Mesendoderm (in vitro differentiated cells): ENCODE measurements around the gene MLST8. TPM values are rescaled to one million over a fixed set of nuclear protein-coding genes. Genes with fewer than 3 reads are reported as not detected.

ENCODE experiments used
- DNase-seq: peaks from one replicate; pipeline ENCODE4 v3.0.0; 2013
- H2AK5ac ChIP-seq: 2 replicates; pipeline ENCODE4 v1.6.1; 2013; ENCODE audit warnings: low read length, inconsistent platforms
- H2BK120ac ChIP-seq: 2 replicates; pipeline ENCODE4 v1.6.1; 2013; ENCODE audit warnings: low read depth, mild to moderate bottlenecking, low read length, moderate library complexity, mixed read lengths
- H2BK15ac ChIP-seq: replicated peaks from 2 replicates; pipeline ENCODE4 v1.6.1; 2013; ENCODE audit warnings: low read depth, mild to moderate bottlenecking, moderate library complexity
- H2BK5ac ChIP-seq: 2 replicates; pipeline ENCODE4 v1.6.1; 2013; ENCODE audit warnings: low read length, inconsistent platforms
- H3K18ac ChIP-seq: 2 replicates; pipeline ENCODE4 v1.6.1; 2013; ENCODE audit warnings: mild to moderate bottlenecking, low read length, mixed read lengths
- H3K23ac ChIP-seq: one replicate; pipeline ENCODE4 v1.6.1; 2013; ENCODE audit warnings: low read length
- H3K27ac ChIP-seq: 2 replicates; pipeline ENCODE4 v1.5.1; 2013; ENCODE audit warnings: low read depth, mild to moderate bottlenecking, inconsistent platforms, low read length, moderate library complexity
- H3K27me3 ChIP-seq: 2 replicates; pipeline ENCODE4 v1.6.1; 2013; ENCODE audit warnings: low read length, control low read depth, mild to moderate bottlenecking, inconsistent platforms; ENCODE audit not compliant: insufficient read depth, poor library complexity
- H3K36me3 ChIP-seq: 2 replicates; pipeline ENCODE4 v1.6.1; 2013; ENCODE audit warnings: low read length, inconsistent platforms; ENCODE audit not compliant: control insufficient read depth, insufficient read depth
- H3K4ac ChIP-seq: one replicate; pipeline ENCODE4 v1.6.1; 2013; ENCODE audit warnings: low read depth, mild to moderate bottlenecking, low read length, moderate library complexity
- H3K4me1 ChIP-seq: 2 replicates; pipeline ENCODE4 v1.6.1; 2013; ENCODE audit warnings: low read depth, low read length, inconsistent platforms; ENCODE audit not compliant: control insufficient read depth
- H3K4me2 ChIP-seq: 2 replicates; pipeline ENCODE4 v1.6.1; 2013; ENCODE audit warnings: low read length
- H3K4me3 ChIP-seq: 2 replicates; pipeline ENCODE4 v1.5.1; 2013; ENCODE audit warnings: mild to moderate bottlenecking, low read length
- H3K56ac ChIP-seq: one replicate; pipeline ENCODE4 v1.6.1; 2013; ENCODE audit warnings: low read length
- H3K79me1 ChIP-seq: 2 replicates; pipeline ENCODE4 v1.6.1; 2013; ENCODE audit warnings: low read length, inconsistent platforms
- H3K79me2 ChIP-seq: 2 replicates; pipeline ENCODE4 v1.6.1; 2013; ENCODE audit warnings: mild to moderate bottlenecking, low read length; ENCODE audit not compliant: control insufficient read depth, insufficient read depth
- H3K9ac ChIP-seq: 2 replicates; pipeline ENCODE4 v1.6.1; 2013; ENCODE audit warnings: low read length, inconsistent platforms
- H4K5ac ChIP-seq: one replicate; pipeline ENCODE4 v1.6.1; 2013; ENCODE audit warnings: low read length
- H4K8ac ChIP-seq: one replicate; pipeline ENCODE4 v1.6.1; 2013; ENCODE audit warnings: low read depth, mild to moderate bottlenecking, control low read depth, low read length, moderate library complexity
- WGBS: extraction: QIAGEN DNeasy Blood & Tissue Kit; methylation state at CpG from one replicate; pipeline ENCODE4 v1.1.7; 2013; ENCODE audit warnings: low lambda C conversion rate, missing lambda C conversion rate; ENCODE audit not compliant: insufficient coverage; ENCODE audit errors: extremely low coverage; 5-methylcytosine and 5-hydroxymethylcytosine counted together
- polyA plus RNA-seq, 2 experiments: library from polyadenylated mRNA; stranded (reverse); fragments of 200-250 nt; gene quantifications; one replicate each; pipeline ENCODE4 v1.2.3, GENCODE V29; 2013

MLST8 gene, protein sequence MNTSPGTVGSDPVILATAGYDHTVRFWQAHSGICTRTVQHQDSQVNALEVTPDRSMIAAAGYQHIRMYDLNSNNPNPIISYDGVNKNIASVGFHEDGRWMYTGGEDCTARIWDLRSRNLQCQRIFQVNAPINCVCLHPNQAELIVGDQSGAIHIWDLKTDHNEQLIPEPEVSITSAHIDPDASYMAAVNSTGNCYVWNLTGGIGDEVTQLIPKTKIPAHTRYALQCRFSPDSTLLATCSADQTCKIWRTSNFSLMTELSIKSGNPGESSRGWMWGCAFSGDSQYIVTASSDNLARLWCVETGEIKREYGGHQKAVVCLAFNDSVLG
- polyA plus RNA-seq (2013, experiment 1 of 2) = 48.7 TPM
- 49.1 TPM for polyA plus RNA-seq (2013, experiment 2 of 2)

DNA sequence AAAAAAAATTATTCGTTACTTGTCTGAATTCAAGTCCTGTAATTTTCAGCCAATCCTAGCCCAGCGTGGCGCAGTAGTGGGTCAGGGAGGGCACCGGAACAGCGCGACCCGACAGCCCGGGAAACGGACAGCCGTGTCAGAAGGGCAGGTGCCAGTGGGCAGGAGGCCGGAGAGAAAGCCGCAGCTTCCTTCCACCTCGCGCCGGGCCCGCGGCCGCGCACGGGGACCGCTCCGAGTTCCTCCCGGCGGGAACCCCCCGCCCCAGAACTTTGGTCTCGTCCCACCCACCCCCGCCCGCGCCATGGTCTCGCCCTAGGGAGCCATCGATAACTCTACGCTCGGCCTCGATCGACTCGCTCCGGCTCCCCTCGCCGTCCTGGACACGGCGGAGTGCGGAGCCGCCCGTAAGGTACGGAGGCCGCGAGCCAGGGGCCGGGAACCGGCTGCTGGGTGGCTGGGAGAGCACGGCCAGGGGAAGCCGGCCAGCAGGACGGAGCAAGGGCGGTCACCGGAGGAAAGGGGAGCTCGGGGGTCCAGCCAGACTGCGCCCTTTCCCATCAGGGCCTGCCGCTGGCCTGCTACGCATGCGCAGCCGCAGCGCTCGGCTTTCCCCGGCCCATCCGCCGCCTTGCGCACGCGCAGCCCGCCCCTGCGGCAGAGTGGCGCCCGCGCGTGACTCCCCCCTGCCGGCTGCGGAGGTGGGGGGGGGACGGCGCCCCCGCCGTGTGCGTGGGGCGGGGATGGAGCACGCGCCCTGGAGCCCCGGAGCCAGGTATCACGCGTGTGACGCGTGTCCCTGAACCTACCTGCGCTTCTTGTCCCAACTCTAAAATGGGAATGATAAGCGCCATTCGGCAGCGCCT lies at the start of gene MLST8:
Gene MLST8, plus strand, starts transcription at position 351 of the 863 bp plus-strand sequence. CDS start 632 bp downstream, outside the sequence.
- Histone ChIP-seq H3K4ac (peak within 1 kb of the TSS; percentile 64), H4K5ac (no peak within 1 kb of the TSS), H2AK5ac (no peak within 1 kb of the TSS), H3K4me3 (peak within 1 kb of the TSS; percentile 85), H3K9ac (peak within 1 kb of the TSS; percentile 91), H2BK5ac (peak within 1 kb of the TSS; percentile 94), H2BK120ac (no peak within 1 kb of the TSS), H3K18ac (peak within 1 kb of the TSS; percentile 81), H3K27ac (peak within 1 kb of the TSS; percentile 94), H4K8ac (peak within 1 kb of the TSS; percentile 30), H3K79me2 (no peaks in the 10 kb centered on the region), H3K4me1 (no peaks in the 10 kb centered on the region), H3K56ac (peak within 1 kb of the TSS; percentile 100), H3K36me3 (peaks cover 3% of the 10 kb centered on the region), H2BK15ac (no peak within 1 kb of the TSS), H3K79me1 (peaks cover 3% of the 10 kb centered on the region), H3K23ac (no peak within 1 kb of the TSS), H3K4me2 (peak within 1 kb of the TSS; percentile 92), H3K27me3 (no peaks in the 10 kb centered on the region)
- WGBS = no CpG with 5 or more reads among the region's 93 CpGs
- peak; percentile 84 for DNase-seq

DNA sequence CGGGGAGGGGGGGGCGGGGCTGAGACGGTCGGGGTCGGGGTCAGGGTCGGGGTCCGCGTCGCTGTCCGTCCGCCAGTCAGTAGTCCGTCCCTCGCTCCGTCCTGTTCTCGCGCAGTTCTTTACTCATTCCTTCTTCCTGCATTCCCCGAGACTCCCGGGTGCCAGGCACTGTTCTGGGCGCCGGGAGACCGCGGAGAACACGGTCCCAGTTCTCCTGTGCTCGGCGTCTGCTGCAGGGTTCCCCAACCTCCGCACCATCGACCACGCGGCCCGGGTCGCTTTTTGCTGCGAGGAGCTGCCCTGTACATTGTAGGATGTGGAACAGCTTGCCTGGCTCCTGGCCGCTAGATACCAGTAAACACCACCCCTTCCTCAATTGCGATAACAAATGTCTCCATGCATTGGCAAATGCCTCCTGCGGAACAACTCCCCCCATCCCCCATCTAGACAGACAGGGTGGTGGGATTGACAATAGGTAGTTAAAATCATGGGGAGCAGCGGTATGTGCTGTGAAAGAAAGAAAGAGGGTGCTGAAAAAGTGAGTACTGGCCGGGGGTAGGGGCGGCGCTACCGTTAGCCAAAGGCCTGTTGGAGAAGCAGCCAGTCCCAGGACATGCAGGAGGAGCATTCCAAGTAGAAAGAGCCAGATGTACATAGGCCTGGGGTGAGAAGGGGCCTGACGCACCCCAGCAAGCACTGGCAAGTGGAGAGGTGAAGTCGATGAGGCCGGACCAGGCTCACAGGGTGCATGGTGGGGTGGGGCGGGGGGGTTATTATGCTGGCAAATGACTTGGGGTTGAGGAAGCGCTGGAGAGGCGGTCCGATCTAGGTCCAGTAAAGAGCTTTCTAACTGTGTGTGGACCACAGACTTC lies 49.0 kb upstream of the MLST8 start:
- WGBS = no CpG with 5 or more reads among the region's 47 CpGs
- no peaks in the 10 kb centered on the region for H3K27me3 ChIP-seq
- no peak overlapping the region for H4K5ac ChIP-seq
- peaks cover 12% of the 10 kb centered on the region for H3K36me3 ChIP-seq
- H3K79me1 ChIP-seq = peaks cover 16% of the 10 kb centered on the region
- peaks cover 78% of the 10 kb centered on the region for H3K79me2 ChIP-seq
- no peak overlapping the region for H2BK15ac ChIP-seq
- H3K4me2 ChIP-seq = peak overlapping the region; percentile 95
- H3K4me1 ChIP-seq = peaks cover 7% of the 10 kb centered on the region
- H3K56ac ChIP-seq = peak overlapping the region; percentile 98
- peak overlapping the region; percentile 69 for H3K23ac ChIP-seq
- H3K27ac ChIP-seq = peak overlapping the region; percentile 42
- H3K4ac ChIP-seq = peak overlapping the region; percentile 23
- H3K18ac ChIP-seq = peak overlapping the region; percentile 56
- H4K8ac ChIP-seq = no peak overlapping the region
- no peak overlapping the region for H2BK120ac ChIP-seq
- H3K4me3 ChIP-seq = peak overlapping the region; percentile 96
- peak overlapping the region; percentile 99 for H3K9ac ChIP-seq
- no peak overlapping the region for H2AK5ac ChIP-seq
- peak overlapping the region; percentile 75 for H2BK5ac ChIP-seq
- peak; percentile 59 for DNase-seq

DNA sequence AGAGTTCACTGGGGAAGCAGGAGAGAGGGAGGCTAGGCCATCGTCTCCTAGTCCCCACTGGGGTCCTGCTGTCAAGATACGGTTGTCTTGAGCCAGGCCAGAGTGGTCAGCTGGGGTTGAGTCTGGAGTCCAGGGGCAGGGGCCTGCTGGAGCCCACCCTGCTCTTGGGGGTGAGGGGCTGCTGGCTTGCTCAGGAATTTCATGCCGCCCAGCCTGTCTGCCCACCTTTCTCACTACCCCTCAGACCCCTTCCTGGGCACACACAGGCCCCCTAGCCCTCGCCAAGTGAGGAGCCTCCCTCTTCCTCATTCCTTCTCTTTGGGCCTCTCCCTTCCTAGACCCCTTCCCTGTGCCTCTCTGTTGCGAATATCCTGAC lies 48.4 kb upstream of the MLST8 start:
- Histone ChIP-seq H3K4me2 (peak overlapping the region; percentile 95), H3K9ac (peak overlapping the region; percentile 99), H3K36me3 (peaks cover 11% of the 10 kb centered on the region), H4K5ac (no peak overlapping the region), H3K4me1 (peaks cover 1% of the 10 kb centered on the region), H3K79me1 (peaks cover 16% of the 10 kb centered on the region), H3K56ac (peak overlapping the region; percentile 98), H3K23ac (no peak overlapping the region), H2BK120ac (no peak overlapping the region), H3K79me2 (peaks cover 84% of the 10 kb centered on the region), H3K27me3 (no peaks in the 10 kb centered on the region), H3K4me3 (peak overlapping the region; percentile 96), H3K4ac (no peak overlapping the region), H2BK5ac (no peak overlapping the region), H3K27ac (no peak overlapping the region), H2AK5ac (no peak overlapping the region), H2BK15ac (no peak overlapping the region), H4K8ac (no peak overlapping the region), H3K18ac (no peak overlapping the region)
- WGBS = no CpG with 5 or more reads among the region's 5 CpGs
- no peak for DNase-seq

DNA sequence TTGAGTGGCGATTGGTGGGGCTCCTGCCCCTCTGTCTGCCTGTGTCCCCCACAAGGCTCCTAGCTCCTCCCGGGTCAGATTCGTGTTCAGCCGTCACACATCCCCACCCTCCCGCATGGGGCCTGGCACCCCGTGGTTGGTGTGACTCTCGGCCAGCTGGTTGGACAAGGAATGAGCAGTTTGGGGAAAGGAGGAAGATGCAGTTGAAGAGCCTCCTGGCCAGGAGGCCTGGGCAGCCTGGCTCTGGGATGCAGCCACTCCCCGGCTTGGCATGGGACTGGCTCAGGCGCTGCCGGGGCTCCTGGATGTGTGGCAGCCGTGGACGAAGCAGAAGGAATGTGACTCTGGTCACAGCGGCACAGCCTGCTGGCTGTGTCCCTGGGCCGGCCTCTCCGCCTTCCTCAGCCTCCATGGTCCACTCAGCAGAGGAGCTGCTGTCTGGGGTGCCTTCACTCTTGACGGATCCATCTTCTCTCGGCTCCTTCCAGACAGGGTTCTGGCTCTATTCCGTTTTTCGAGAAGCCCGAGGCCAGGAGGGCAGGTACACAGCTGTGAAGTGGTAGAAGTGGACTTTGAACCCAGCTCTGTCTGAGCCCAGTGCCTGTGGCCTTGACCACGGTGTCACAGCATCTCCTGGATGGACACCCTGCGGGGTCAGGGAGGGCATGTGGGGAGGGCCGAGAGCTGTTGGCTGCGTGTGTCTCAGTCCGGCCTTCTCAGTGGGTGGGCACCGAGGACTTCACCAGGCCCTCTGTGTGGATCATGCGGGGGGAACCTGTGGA lies 47.6 kb upstream of the MLST8 start:
- no peak overlapping the region for H3K4me3 ChIP-seq
- no CpG with 5 or more reads among the region's 27 CpGs for WGBS
- no peak overlapping the region for H4K5ac ChIP-seq
- H3K4me2 ChIP-seq = no peak overlapping the region
- no peak for DNase-seq
- no peak overlapping the region for H2BK120ac ChIP-seq
- H2BK5ac ChIP-seq = no peak overlapping the region
- H3K27me3 ChIP-seq = no peaks in the 10 kb centered on the region
- peak overlapping the region; percentile 30 for H3K23ac ChIP-seq
- peaks cover 89% of the 10 kb centered on the region for H3K79me2 ChIP-seq
- no peak overlapping the region for H4K8ac ChIP-seq
- no peak overlapping the region for H3K4ac ChIP-seq
- no peak overlapping the region for H2AK5ac ChIP-seq
- peak overlapping the region; percentile 99 for H3K9ac ChIP-seq
- H3K27ac ChIP-seq = no peak overlapping the region
- no peaks in the 10 kb centered on the region for H3K4me1 ChIP-seq
- peaks cover 14% of the 10 kb centered on the region for H3K79me1 ChIP-seq
- H3K18ac ChIP-seq = no peak overlapping the region
- H3K36me3 ChIP-seq = peaks cover 9% of the 10 kb centered on the region
- no peak overlapping the region for H2BK15ac ChIP-seq
- H3K56ac ChIP-seq = peak overlapping the region; percentile 98

DNA sequence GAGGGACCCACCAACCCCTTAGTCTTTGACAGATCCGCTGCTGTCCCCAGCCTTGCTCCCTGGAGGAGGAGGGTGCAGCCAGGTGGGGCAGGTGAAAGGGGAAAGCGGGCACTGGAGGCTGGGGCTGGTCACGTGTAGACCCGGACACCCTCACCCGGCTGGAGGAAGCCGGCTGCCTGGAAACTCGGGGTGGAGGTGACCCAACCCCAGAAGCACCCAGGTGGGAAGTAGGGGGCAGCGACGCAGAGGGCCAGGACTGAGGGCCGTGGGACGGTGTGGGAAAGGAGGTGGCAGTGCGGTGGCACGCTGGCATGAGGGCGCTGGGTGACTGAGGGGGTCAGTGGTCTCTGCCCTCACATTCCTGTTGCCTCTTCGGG lies 47.0 kb upstream of the MLST8 start:
- H3K4me3 ChIP-seq = no peak overlapping the region
- H3K9ac ChIP-seq = peak overlapping the region; percentile 35
- no peak overlapping the region for H2BK5ac ChIP-seq
- no peak overlapping the region for H3K18ac ChIP-seq
- H3K27me3 ChIP-seq = no peaks in the 10 kb centered on the region
- no CpG with 5 or more reads among the region's 15 CpGs for WGBS
- H3K36me3 ChIP-seq = peaks cover 5% of the 10 kb centered on the region
- H3K4me2 ChIP-seq = no peak overlapping the region
- no peak overlapping the region for H3K4ac ChIP-seq
- H2AK5ac ChIP-seq = no peak overlapping the region
- DNase-seq = no peak
- no peak overlapping the region for H2BK15ac ChIP-seq
- H4K5ac ChIP-seq = no peak overlapping the region
- H3K56ac ChIP-seq = no peak overlapping the region
- H3K79me1 ChIP-seq = peaks cover 11% of the 10 kb centered on the region
- H3K27ac ChIP-seq = no peak overlapping the region
- H4K8ac ChIP-seq = no peak overlapping the region
- H2BK120ac ChIP-seq = no peak overlapping the region
- H3K23ac ChIP-seq = no peak overlapping the region
- peaks cover 87% of the 10 kb centered on the region for H3K79me2 ChIP-seq
- no peaks in the 10 kb centered on the region for H3K4me1 ChIP-seq
